ENCODE results near the gene PLD4.
A peak's percentile ranks its signal among the peaks of the same experiment; 100 is the strongest.

PLD4 gene

GRCh38 chr14:104929268-104930230, 4.9 kb downstream of the PLD4 start:
- no peak for DNase-seq

- no peak for DNase-seq
Observed at GRCh38 chr14:104930526-104931303, 6.0 kb downstream of the PLD4 start.

- no peak for DNase-seq
Observed at GRCh38 chr14:104931304-104931770, 6.7 kb downstream of the PLD4 start.

- no peak for DNase-seq
Observed at GRCh38 chr14:104931771-104932675, 7.3 kb downstream of the PLD4 start.

GRCh38 chr14:104932676-104933631, 8.3 kb downstream of the PLD4 start:
- DNase-seq: peak; percentile 42

DNA sequence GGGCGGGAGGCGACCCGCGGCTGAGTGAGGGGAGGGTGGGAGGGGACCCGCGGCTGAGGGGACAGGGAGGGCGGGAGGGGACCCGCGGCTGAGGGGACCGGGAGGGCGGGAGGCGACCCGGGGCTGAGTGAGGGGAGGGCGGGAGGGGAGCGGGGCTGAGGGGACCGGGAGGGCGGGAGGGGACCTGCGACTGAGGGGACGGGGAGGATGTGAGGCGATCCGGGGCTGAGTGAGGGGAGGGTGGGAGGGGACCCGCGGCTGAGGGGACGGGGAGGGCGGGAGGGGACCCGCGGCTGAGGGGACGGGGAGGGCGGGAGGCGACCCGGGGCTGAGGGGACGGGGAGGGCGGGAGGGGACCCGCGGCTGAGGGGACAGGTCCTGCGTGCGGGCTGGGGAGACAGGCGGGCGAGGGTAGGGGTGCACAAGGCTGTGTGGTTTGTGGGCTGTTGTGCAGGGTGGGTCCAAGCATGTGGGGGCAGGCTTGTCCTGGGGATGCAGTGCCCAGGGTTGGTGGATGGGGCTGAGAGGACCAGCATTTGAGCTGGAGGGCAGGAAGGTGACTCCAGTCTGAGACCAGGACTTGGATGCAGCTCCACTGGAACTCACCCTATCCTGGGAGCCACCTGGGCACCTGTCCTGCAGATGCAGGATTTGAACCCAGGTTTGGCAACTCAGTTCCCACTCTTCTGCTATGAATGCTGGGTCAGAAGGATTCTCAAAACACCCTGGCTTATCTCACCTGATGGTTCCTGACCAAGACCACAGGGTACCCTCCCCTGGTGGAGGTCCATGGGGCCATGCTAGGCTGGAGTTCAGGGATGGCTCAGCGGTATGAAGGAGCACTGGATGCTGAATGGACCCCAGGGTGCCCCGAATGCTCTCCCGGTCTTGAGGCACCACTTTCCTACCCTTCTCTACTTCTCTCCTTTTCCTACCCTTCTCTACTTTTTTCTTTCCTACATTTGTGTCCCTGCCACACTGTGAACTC, 9.4 kb downstream of the PLD4 start:
- DNase-seq: no peak

- no peak for DNase-seq
Observed at GRCh38 chr14:104935026-104935650, 10.5 kb downstream of the PLD4 start.

DNA sequence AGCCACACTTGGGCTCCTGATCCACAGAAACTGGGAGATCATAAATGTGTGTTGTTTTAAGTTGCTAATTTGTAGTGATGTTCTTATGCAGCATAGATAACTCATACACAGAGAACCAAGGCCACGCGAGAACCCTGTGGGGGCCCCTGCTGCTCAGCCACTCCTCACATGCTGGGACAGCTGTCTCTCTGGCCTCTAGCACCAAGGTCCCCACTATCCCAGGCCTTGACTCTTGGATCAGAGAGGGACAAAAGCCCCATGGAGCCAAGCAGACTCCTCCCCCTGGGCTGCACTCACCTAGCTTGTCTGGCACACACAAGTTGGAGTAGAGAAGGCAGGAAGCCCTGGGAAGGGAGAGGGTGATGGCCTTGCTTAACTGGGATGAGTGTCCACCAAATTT, 11.3 kb downstream of the PLD4 start:
- no peak for DNase-seq

- DNase-seq: no peak
Observed at GRCh38 chr14:104936361-104937155, 11.9 kb downstream of the PLD4 start.

GRCh38 chr14:104937161-104937560, 12.5 kb downstream of the PLD4 start:
- no peak for DNase-seq

DNA sequence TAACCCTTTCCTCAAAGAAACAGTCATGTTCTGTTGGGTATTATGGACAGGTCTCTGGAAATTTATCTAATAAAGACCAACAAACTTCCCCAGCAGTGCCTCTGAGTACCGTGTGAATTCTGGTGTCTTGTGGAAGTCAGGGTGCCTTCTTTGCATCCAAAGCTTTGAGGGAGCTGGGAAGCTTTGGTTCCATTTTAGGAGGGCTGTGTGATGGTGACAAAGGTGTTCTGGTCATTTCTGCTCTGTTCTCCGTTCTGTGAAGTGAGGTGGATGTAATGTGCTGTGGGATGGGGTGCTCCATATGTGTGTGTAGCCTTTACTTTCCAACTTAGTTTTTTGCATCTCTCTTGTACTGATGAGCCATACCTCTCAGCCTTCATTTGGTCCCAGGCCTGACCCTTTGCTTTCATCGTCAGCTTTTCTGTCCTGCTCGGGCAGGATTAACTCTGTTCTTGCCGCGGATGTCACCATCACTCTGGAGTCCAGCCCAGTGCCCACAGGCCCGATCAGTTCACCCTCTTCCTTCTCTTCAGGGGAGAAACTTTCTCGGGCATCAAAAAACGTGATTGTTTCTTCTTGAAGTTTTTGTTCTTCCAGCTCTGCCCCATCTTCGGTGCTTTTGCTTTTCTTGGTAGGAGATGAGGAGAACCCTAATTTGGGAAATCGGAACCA, 13.2 kb downstream of the PLD4 start:
- no peak for DNase-seq

DNA sequence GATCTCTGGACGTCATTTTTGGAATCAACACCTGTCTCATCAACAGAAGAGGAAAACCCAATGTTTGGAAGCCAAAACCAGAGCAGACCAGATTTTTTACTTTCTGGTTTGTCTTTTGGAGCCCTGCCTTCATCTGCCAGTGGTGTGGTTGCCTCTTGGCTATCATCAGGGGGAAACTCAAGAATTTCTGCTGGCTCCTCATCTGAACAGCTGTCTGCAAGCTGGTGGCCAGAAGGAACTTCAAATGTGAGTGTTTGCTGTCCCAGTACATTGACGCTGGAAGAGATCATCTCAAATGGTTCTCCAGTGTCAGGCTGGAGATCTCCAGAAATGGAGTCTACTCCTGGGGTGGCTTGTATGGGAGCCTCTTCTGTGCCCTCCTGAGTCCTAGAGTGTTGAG, 13.8 kb downstream of the PLD4 start:
- no peak for DNase-seq

DNA sequence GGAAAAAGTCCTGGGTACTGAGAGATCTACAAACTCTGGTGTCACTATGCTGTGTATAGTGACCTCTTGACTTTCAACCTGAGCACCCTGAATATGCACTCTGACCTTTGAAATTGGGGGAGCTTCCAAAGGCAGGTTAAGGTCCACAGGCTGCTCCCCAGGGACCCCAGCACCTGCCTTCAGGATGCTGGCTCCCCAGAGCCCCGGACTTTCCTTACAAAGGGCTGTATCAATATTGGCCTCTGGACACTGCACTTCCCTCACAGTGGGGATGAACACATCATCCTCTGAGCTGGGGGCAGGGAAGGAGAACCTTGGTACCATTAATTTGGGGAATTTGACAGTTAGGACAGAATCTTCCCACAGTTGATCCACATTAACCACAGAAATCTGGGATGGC, 14.3 kb downstream of the PLD4 start:
- no peak for DNase-seq

GRCh38 chr14:104939666-104940410, 15.2 kb downstream of the PLD4 start:
- DNase-seq: no peak

DNA sequence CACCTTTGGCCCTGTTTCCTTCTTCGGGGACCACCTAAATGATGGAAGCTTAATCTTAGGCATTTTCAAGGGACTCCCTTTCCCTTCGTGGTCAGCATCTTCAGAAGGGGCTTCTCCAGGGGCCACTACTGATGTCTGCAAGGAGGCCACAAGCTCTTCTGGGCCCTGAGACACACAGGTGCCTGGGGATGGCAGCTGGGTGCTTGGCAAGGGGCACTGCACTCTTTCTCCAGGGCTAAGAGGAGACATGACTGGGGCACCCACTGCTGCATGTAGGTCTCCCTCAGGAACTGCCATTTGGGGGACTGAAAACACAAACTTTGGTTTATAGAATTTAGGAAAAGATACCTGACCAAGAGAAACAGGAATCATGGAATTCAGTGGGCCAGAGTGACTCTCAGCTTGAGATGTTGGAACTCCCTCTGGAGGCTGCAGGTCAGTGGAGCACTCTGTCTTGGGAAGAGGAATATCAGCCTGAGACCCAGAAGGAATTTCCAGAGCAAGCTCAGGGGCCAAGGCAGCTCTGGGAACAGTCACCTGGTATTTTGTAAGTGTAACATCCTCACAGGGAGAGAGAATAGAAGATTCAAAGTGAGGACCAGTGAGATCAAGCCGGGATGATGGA, 16.0 kb downstream of the PLD4 start:
- DNase-seq: no peak

- no peak for DNase-seq
Observed at GRCh38 chr14:104941508-104942365, 17.1 kb downstream of the PLD4 start.

Data from KG1 (cell line).